ENCODE results near the gene MGMT. TPM values are rescaled to one million over a fixed set of nuclear protein-coding genes. Genes with fewer than 3 reads are reported as not detected.

MGMT gene
- total RNA-seq, 2 experiments from 2014 or later: 24.6 to 26.0 TPM

DNA sequence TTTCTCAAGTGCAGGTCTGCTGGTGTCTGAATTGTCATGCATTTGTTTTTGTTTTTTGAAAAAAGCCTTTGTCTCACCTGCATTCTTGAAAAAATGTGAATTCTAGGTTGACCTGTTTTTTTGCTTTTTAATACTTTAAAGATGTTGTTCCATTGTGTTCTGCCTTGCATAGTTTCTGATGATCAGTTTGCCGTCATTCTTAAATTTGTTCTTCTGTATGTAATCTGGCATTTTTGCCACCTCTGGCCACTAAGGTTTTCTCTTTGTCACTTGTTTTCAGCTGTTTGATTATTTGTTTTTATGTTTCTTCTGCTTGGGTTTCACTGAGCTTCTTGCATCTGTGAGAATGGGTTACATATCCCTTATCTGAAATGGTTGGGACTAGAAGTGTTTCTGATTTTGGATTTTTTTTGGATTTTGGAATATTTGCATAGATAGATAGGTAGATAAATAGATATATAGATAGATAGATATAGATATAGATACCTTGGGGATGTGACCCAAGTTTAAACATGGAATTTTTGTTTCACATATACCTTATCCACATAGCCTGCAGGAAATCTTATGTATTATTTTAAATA is 16.5 kb downstream of the MGMT start:
- intact Hi-C loops (cut with micrococcal nuclease): no loop called here
- H3K4me3 Mint-ChIP-seq: no peak overlapping the region
- CTCF ChIA-PET: no interaction called here
- no peaks in the 10 kb centered on the region for H3K27me3 Mint-ChIP-seq (ENCODE audit: low read depth)
- no peak overlapping the region for H3K27ac Mint-ChIP-seq
- DNase-seq: no peak
- peaks cover 40% of the 10 kb centered on the region for H3K36me3 Mint-ChIP-seq (ENCODE audit: low read depth)
- H3K4me1 Mint-ChIP-seq (ENCODE audit: low read depth): no peaks in the 10 kb centered on the region
- peaks cover 48% of the 10 kb centered on the region for H3K9me3 Mint-ChIP-seq

DNA sequence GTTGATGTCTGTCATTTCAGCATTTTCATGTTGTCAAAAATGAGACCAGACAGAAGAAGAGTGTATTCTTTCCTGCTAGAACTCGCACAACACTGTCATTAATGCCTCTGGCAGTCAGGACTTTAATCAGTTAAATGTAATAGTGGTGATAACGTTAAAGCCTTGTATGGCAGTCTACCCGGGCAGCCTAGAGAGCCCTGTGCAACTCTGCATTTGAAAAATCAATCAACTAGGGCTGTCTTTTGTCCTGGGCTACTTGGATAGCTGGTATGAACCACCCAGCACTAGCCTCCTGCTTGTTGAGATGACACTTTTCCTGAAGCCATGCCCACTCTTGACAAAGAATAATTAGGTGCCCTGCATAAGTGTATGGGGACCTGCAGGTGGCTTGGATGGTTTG is 19.8 kb downstream of the MGMT start:
- no peak overlapping the region for H3K27ac Mint-ChIP-seq
- H3K4me1 Mint-ChIP-seq (ENCODE audit: low read depth): no peaks in the 10 kb centered on the region
- peaks cover 30% of the 10 kb centered on the region for H3K36me3 Mint-ChIP-seq (ENCODE audit: low read depth)
- H3K9me3 Mint-ChIP-seq: peaks cover 50% of the 10 kb centered on the region
- no peak overlapping the region for H3K4me3 Mint-ChIP-seq
- intact Hi-C loops (cut with micrococcal nuclease): no loop called here
- no peaks in the 10 kb centered on the region for H3K27me3 Mint-ChIP-seq (ENCODE audit: low read depth)
- CTCF ChIA-PET: no interaction called here
- DNase-seq: no peak

DNA sequence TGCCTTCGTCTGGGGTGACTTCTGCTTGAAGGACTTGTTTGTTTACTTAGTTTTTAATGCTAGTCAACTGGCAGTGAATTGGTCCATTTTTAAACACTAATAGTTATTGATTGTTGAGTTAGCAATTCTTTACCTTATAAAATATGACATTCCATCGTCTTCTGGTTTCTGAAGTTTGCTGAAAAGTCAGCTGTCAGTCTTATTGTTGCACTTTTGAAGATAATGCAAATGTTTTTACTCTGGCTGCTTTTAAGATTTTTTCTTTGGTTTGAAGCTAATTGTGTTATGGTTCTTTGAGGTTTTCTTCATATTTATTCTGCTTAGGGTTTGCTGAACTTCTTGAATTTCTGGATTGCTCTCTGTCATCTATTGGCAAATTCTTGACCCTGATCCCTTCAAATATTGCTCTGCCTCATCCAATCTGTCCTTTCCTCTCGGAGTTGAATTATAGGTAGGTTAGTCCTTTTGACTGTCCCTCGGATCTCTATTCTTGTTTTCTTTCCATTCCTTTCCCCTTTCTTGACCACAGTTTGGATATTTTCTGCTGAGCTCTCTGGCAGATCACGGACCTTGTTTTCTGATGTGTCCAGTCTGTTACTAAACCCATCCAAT is 24.2 kb downstream of the MGMT start:
- peaks cover 27% of the 10 kb centered on the region for H3K36me3 Mint-ChIP-seq (ENCODE audit: low read depth)
- H3K27ac Mint-ChIP-seq: no peak overlapping the region
- peaks cover 9% of the 10 kb centered on the region for H3K4me1 Mint-ChIP-seq (ENCODE audit: low read depth)
- peaks cover 29% of the 10 kb centered on the region for H3K9me3 Mint-ChIP-seq
- no peak overlapping the region for H3K4me3 Mint-ChIP-seq
- CTCF ChIA-PET: no interaction called here
- DNase-seq: no peak
- intact Hi-C loops (cut with micrococcal nuclease): no loop called here
- H3K27me3 Mint-ChIP-seq (ENCODE audit: low read depth): no peaks in the 10 kb centered on the region

DNA sequence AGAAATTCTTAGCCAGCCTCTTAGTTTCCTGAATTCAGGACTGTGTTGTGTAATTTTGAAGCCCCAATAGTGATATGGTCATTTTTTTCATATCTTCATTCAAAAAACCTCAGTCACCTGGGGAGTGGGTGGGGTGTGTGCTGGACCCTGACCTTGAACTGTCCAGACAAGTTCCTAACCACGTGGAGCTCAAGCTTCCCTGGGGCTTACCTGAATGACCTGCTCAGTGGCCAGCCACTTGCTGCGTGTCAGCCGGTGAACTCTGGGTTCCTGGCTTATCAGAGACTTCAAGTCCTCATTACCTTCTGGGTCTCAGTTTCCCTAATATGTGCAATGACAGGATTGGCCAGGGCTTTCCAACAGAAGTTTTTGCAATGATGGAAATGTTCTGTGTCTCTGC is 27.1 kb downstream of the MGMT start:
- Mint-ChIP-seq H3K4me1 (ENCODE audit: low read depth) (peaks cover 19% of the 10 kb centered on the region), H3K9me3 (peaks cover 30% of the 10 kb centered on the region), H3K27ac (no peak overlapping the region), H3K4me3 (no peak overlapping the region), H3K36me3 (ENCODE audit: low read depth) (peaks cover 38% of the 10 kb centered on the region), H3K27me3 (ENCODE audit: low read depth) (no peaks in the 10 kb centered on the region)
- DNase-seq: no peak
- CTCF ChIA-PET: no interaction called here
- intact Hi-C loops (cut with micrococcal nuclease): no loop called here

DNA sequence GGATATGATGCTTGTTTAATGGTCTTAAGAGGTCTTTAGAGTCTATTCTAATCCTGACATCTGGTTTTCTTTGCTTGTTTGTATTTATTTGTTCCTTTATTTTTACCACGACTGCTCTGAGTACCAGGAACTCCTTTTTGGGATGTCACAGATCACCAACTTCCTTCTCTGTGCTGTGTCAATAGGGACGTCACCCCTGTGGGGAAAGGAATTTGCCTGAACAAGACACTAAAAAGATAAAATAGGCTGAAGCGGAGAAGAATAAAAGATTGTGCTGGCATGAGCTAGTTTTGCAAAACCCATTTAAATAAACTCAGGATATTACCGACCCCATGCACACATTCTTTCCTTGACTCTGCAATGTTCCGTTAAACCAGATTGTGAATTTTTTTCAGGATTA is 27.7 kb downstream of the MGMT start:
- Mint-ChIP-seq H3K27ac (no peak overlapping the region), H3K4me3 (no peak overlapping the region), H3K36me3 (ENCODE audit: low read depth) (peaks cover 35% of the 10 kb centered on the region), H3K9me3 (peaks cover 26% of the 10 kb centered on the region), H3K4me1 (ENCODE audit: low read depth) (peaks cover 19% of the 10 kb centered on the region), H3K27me3 (ENCODE audit: low read depth) (no peaks in the 10 kb centered on the region)
- CTCF ChIA-PET: no interaction called here
- DNase-seq: no peak
- intact Hi-C loops (cut with micrococcal nuclease): no loop called here

DNA sequence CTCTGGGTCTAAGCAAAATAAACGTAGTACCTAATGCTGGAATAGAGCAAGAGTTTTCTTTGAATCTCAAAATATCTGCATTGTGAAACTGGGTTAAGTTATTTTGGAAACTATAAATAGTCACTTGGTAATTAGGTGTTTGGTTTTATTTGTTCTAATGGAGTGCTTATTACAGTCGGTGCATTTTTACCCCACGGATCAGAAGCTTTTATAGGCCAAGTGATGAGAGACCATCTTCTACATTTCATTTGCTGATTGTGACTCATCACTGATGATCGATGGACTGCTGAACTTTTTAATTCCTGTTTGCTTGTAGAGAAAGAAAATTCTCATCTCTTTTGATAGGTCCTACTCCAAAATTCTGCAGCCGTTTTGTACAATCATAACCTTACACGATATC is 28.2 kb downstream of the MGMT start:
- peaks cover 22% of the 10 kb centered on the region for H3K9me3 Mint-ChIP-seq
- H3K27ac Mint-ChIP-seq: no peak overlapping the region
- H3K36me3 Mint-ChIP-seq (ENCODE audit: low read depth): peaks cover 35% of the 10 kb centered on the region
- DNase-seq: no peak
- H3K4me3 Mint-ChIP-seq: no peak overlapping the region
- H3K4me1 Mint-ChIP-seq (ENCODE audit: low read depth): peaks cover 19% of the 10 kb centered on the region
- CTCF ChIA-PET: no interaction called here
- intact Hi-C loops (cut with micrococcal nuclease): no loop called here
- no peaks in the 10 kb centered on the region for H3K27me3 Mint-ChIP-seq (ENCODE audit: low read depth)

DNA sequence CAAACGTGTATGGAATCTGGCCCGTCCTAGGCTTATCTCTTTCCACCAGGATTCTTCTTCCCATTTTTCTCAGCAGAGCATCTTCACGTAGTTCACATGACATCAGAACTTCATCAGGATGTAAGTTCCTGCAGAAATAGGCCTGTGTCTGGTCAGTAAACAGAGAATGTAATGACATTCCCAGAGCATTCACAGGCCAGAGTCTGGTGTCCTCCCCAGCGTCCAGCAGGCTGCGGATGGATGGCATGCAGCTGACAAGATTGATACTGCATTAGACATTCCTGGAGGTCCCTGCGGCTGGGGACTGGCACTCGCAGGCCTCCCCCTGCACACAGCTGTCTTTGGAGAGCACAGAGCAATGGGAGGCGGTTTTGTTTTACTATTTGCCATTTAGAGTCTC is 28.7 kb downstream of the MGMT start:
- H3K4me3 Mint-ChIP-seq: no peak overlapping the region
- intact Hi-C loops (cut with micrococcal nuclease): no loop called here
- peaks cover 38% of the 10 kb centered on the region for H3K36me3 Mint-ChIP-seq (ENCODE audit: low read depth)
- no peak for DNase-seq
- peaks cover 20% of the 10 kb centered on the region for H3K9me3 Mint-ChIP-seq
- no peaks in the 10 kb centered on the region for H3K27me3 Mint-ChIP-seq (ENCODE audit: low read depth)
- CTCF ChIA-PET: no interaction called here
- peaks cover 21% of the 10 kb centered on the region for H3K4me1 Mint-ChIP-seq (ENCODE audit: low read depth)
- no peak overlapping the region for H3K27ac Mint-ChIP-seq

DNA sequence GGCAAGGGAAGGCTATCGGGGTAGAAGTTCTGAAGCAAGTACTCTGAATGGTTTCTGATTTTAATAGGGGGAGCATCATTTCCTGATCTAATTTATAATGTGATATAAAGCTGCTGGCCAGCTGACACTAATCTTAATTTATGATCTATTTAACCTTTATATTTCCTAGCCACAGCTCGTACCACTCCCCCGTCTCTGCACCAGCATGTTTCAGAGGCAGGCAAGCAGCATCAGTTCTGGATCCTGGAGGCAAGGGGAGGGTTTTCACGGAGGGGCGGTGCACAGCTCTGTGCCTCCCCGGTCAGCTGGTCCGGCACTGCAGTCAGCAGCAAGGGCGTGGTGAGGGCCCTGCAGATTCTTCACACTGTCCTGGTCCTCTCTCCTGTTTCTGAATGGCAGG is 30.0 kb downstream of the MGMT start:
- H3K4me1 Mint-ChIP-seq (ENCODE audit: low read depth): peaks cover 21% of the 10 kb centered on the region
- H3K27me3 Mint-ChIP-seq (ENCODE audit: low read depth): no peaks in the 10 kb centered on the region
- H3K27ac Mint-ChIP-seq: no peak overlapping the region
- DNase-seq: no peak
- H3K36me3 Mint-ChIP-seq (ENCODE audit: low read depth): peaks cover 44% of the 10 kb centered on the region
- intact Hi-C loops (cut with micrococcal nuclease): no loop called here
- CTCF ChIA-PET: interaction anchor here (0.6 kb wide), 1 partner anchor 346 kb away, joined by 3 read pairs; no protein-coding TSS in a partner anchor
- peaks cover 9% of the 10 kb centered on the region for H3K9me3 Mint-ChIP-seq
- no peak overlapping the region for H3K4me3 Mint-ChIP-seq

DNA sequence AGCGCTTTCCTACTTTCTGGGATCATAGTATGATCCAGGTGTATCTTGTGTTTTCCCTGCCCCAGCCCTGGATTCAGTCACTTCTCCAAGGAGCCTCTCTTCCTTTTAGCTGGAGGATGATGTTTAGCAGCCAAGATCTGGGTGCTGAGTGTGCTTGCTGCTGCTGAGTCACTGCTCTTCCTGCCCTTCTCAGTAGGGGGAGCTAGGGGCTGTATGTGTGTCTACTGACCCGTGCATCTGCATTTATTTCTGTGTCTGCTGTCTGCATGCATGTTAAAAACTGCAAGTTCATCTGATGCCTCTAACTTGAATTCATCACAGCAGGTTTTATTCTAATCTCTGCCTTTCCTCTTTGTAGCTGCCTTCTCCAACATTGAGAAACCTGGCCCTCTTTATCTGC is 31.6 kb downstream of the MGMT start:
- H3K27me3 Mint-ChIP-seq (ENCODE audit: low read depth): no peaks in the 10 kb centered on the region
- H3K4me1 Mint-ChIP-seq (ENCODE audit: low read depth): peaks cover 12% of the 10 kb centered on the region
- H3K4me3 Mint-ChIP-seq: no peak overlapping the region
- H3K9me3 Mint-ChIP-seq: peaks cover 3% of the 10 kb centered on the region
- CTCF ChIA-PET: no interaction called here
- no peak overlapping the region for H3K27ac Mint-ChIP-seq
- DNase-seq: no peak
- peaks cover 48% of the 10 kb centered on the region for H3K36me3 Mint-ChIP-seq (ENCODE audit: low read depth)
- intact Hi-C loops (cut with micrococcal nuclease): no loop called here

DNA sequence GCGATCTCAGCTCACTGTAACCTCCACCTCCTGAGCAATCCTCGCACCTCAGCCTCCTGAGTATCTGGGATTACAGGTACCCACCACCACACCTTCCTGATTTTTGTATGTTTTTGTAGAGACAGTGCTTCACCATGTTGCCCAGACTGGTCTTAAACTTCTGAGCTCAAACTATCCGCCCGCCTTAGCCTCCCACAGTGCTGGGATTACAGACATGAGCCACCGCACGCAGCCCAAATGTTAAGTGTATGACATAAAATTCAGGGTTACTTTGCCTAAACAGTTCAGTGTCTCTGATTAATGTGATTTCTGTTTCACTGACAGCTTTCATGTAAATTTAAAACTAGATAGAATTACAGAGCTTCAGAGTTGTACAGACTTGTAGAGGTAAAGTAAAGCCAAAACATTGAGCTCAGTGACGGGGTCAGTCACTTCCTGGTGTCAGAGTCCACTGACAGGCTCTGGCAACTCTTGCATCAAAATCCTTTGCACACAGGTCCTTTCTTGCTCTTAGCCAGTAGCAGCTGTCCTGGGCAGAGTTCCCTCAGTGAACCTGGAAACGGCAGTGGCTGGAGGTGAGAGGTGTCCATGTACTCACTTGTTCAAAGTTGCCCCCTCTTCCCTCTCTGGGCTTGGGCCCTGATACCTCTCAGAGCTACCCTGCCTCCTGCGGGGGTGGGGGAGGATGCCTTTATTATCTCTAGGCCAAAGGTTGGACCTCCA is 33.7 kb downstream of the MGMT start:
- Mint-ChIP-seq H3K27ac (no peak overlapping the region), H3K36me3 (ENCODE audit: low read depth) (peaks cover 43% of the 10 kb centered on the region), H3K4me1 (ENCODE audit: low read depth) (peaks cover 15% of the 10 kb centered on the region), H3K9me3 (peaks cover 3% of the 10 kb centered on the region), H3K27me3 (ENCODE audit: low read depth) (no peaks in the 10 kb centered on the region), H3K4me3 (no peak overlapping the region)
- intact Hi-C loops (cut with micrococcal nuclease): no loop called here
- no peak for DNase-seq
- CTCF ChIA-PET: no interaction called here

DNA sequence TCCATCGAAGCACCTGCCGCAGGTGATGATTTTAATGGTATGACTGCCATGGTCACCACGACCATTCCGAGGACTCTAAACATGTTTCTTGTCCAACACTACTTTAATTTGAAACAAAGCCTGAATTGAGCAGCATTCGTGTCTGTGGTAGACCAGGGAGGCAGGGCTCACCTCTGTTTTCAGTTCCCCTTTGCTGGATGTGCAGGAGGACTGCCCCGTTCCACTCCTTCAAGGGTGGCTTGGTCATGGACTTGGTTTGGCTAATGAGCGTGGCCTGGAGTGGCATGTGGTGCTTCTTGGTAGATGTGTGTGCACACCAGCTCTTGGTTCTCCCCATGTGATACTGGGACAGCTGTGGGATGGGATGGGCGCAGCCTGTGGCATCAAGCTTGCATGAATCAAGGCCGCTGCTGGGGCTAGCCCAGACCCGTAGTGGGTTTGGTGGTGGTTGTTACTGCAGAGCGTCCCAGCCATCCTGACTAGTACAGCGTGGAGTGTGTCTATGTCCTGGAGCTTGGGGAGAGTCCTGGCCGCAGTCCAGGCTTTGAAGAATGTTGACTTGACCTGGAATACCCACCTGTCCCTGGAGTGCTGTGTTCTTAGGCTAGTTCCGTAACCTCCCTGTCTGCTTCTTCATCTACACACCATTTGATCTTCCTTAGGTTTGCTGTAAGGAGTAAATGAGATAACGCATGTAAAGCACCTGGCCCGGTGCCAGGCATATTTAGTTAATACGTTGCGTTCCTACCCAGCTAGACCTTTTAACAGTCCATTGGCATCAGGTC is 34.8 kb downstream of the MGMT start:
- DNase-seq: no peak
- intact Hi-C loops (cut with micrococcal nuclease): no loop called here
- Mint-ChIP-seq H3K36me3 (ENCODE audit: low read depth) (peaks cover 41% of the 10 kb centered on the region), H3K4me3 (no peak overlapping the region), H3K9me3 (peaks cover 8% of the 10 kb centered on the region), H3K27ac (no peak overlapping the region), H3K4me1 (ENCODE audit: low read depth) (peaks cover 15% of the 10 kb centered on the region), H3K27me3 (ENCODE audit: low read depth) (no peaks in the 10 kb centered on the region)
- CTCF ChIA-PET: no interaction called here

DNA sequence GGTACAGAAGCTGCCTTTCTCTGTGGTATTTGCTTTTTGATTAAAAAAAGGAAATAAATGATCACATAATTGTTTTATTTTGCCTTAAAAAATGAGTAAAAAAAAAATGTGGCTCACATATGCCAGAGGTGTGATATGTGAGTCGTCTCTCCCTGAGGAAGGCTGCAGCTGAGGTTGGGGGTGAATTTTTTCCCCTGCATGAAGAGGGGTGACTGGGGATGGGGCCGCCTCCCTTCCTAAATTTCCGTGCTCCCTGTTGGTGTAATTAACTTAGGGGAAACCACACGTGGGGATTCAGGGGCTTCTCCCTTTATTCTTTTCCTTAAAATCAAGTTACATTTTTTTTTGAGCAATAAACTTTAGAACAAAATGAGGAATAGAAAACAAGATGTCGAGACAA is 35.4 kb downstream of the MGMT start:
- intact Hi-C loops (cut with micrococcal nuclease): no loop called here
- no peak overlapping the region for H3K27ac Mint-ChIP-seq
- H3K36me3 Mint-ChIP-seq (ENCODE audit: low read depth): peaks cover 40% of the 10 kb centered on the region
- H3K27me3 Mint-ChIP-seq (ENCODE audit: low read depth): no peaks in the 10 kb centered on the region
- H3K9me3 Mint-ChIP-seq: peaks cover 13% of the 10 kb centered on the region
- no peak for DNase-seq
- no peak overlapping the region for H3K4me3 Mint-ChIP-seq
- CTCF ChIA-PET: no interaction called here
- H3K4me1 Mint-ChIP-seq (ENCODE audit: low read depth): peaks cover 15% of the 10 kb centered on the region

All from activated naive CD4-positive, alpha-beta T cell treated with anti-CD3 and anti-CD28 coated beads for 36 hours (primary cell).